Left lung (tissue), 10 donors: ENCODE results near the gene ATN1. TPM values are rescaled to one million over a fixed set of nuclear protein-coding genes. Genes with fewer than 3 reads are reported as not detected.

Experiments used
- ATAC-seq: fragments of 200-7000 bp; cut with Tn5 transposase; one replicate; pipeline ENCODE4 v1.9.1; 2020; ENCODE audit warnings: moderate library complexity
- DNase-seq, 4 donors: peaks; one replicate each; pipeline ENCODE4 v3.0.0-alpha.2; 2013 to 2020
- H3K27ac ChIP-seq, 2 donors: fragments of 200-600 bp; sonication (generic) in 1 of 2; one replicate each; pipeline versions ENCODE4 v1.5.0 to v1.8.0; 2020 to 2021
- H3K27me3 ChIP-seq, 2 donors: fragments of 200-600 bp; sonication (generic) in 1 of 2; one replicate each; pipeline versions ENCODE4 v1.5.0 to v1.8.0; 2020 to 2021
- H3K36me3 ChIP-seq, 2 donors: fragments of 200-600 bp; sonication (generic) in 1 of 2; one replicate each; pipeline versions ENCODE4 v1.5.0 to v1.8.0; 2020 to 2021
- H3K4me1 ChIP-seq, 2 donors: fragments of 200-600 bp; one replicate each; pipeline ENCODE4 v1.8.0; 2021
- H3K4me3 ChIP-seq, 2 donors: fragments of 200-600 bp; sonication (generic) in 1 of 2; one replicate each; pipeline versions ENCODE4 v1.5.0 to v1.8.0; 2020 to 2021; ENCODE audit warnings: mild to moderate bottlenecking in 1 of 2
- H3K9me3 ChIP-seq, 2 donors: fragments of 200-600 bp; sonication (generic) in 1 of 2; one replicate each; pipeline versions ENCODE4 v1.5.0 to v1.8.0; 2020 to 2021
- intact Hi-C, 2 donors: fragments of 100-400 bp; cut with DNase I; formaldehyde crosslinking; loops; one replicate each; pipeline versions ENCODE4 v1.11.2 to v1.14.2; 2022
- polyA plus RNA-seq, 6 donors: library from polyadenylated mRNA; unstranded; fragments of 120-200 nt; gene quantifications; one replicate each; pipeline ENCODE4 v1.2.1, GENCODE V29; 2013; ENCODE audit not compliant: insufficient read length in 6 of 6
- total RNA-seq, 2 donors: library from RNA; stranded (reverse); fragmentation: NEBNext Ultra II Directional; extraction: Animal tissue kit (Norgen Biotek cat#: 25700); gene quantifications; one replicate each; pipeline ENCODE4 v1.2.1, GENCODE V29; 2021
- TF ChIP-seq, protein P1 (sequence below), 2 donors: fragments of 200-600 bp; sonication (generic) in 1 of 2; IDR thresholded peaks; one replicate each; pipeline versions ENCODE4 v1.5.0 to v1.8.0; 2021; ENCODE audit warnings: antibody characterized with exemption in 2 of 2
- donor health status: DM: no; HTN: yes; CAD: no.
- donor health status: DM: no; HTN: no; CAD: no.

The ATN1 gene
- total and polyA plus RNA-seq, 8 donors: 94.9 to 134 (median 110) TPM

DNA sequence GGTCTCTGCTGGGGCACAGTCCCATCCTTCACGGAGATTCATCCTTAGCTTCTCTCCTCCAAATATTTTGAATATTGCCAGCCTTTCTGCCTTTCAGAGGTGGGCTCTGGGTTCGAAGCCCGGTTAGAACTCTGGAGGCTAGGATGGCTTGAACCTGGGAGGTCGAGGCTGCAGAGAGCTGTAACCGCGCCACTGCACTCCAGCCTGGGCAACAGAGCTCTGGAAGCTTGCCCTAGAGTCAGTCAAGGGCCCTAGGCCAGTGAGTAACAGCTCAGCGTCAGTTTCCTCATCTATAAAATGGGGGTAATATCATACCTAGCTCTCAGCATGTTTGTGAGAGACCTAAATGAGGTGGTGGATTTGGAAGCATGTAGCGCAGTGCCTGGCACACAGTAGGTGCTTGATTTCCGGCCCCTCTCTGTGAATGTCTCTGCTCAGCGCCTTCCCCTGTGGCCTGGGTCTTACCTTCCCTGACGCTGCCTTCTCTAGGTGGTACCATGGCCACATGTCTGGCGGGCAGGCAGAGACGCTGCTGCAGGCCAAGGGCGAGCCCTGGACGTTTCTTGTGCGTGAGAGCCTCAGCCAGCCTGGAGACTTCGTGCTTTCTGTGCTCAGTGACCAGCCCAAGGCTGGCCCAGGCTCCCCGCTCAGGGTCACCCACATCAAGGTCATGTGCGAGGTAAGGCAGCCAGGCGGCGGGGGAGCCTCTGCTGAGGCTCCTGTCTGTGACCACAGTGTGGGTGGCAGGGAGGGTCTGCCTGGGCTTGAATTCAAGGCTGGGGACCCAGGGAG is 26.8 kb downstream of the ATN1 start:
- DNase-seq (peak in 1 of 4 donors; percentile 31), ATAC-seq (no peak)
- Histone ChIP-seq H3K36me3 (peaks cover 0 to 50% of the 10 kb centered on the region in 2 donors), H3K4me3 (peak overlapping the region in 1 of 2 donors; percentile 69), H3K9me3 (no peaks in the 10 kb centered on the region), H3K27ac (peak overlapping the region; percentile 26 to 93), H3K4me1 (peaks cover 5 to 74% of the 10 kb centered on the region in 2 donors), H3K27me3 (no peaks in the 10 kb centered on the region)
- intact Hi-C loops: loop anchor here in 1 of 2 donors (10.0 kb wide), 1 partner anchor 160 kb away; no protein-coding TSS in a partner anchor
- TF ChIP-seq, protein P1, sequence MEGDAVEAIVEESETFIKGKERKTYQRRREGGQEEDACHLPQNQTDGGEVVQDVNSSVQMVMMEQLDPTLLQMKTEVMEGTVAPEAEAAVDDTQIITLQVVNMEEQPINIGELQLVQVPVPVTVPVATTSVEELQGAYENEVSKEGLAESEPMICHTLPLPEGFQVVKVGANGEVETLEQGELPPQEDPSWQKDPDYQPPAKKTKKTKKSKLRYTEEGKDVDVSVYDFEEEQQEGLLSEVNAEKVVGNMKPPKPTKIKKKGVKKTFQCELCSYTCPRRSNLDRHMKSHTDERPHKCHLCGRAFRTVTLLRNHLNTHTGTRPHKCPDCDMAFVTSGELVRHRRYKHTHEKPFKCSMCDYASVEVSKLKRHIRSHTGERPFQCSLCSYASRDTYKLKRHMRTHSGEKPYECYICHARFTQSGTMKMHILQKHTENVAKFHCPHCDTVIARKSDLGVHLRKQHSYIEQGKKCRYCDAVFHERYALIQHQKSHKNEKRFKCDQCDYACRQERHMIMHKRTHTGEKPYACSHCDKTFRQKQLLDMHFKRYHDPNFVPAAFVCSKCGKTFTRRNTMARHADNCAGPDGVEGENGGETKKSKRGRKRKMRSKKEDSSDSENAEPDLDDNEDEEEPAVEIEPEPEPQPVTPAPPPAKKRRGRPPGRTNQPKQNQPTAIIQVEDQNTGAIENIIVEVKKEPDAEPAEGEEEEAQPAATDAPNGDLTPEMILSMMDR (IDR thresholded peaks at IDR 0.05): no peak

DNA sequence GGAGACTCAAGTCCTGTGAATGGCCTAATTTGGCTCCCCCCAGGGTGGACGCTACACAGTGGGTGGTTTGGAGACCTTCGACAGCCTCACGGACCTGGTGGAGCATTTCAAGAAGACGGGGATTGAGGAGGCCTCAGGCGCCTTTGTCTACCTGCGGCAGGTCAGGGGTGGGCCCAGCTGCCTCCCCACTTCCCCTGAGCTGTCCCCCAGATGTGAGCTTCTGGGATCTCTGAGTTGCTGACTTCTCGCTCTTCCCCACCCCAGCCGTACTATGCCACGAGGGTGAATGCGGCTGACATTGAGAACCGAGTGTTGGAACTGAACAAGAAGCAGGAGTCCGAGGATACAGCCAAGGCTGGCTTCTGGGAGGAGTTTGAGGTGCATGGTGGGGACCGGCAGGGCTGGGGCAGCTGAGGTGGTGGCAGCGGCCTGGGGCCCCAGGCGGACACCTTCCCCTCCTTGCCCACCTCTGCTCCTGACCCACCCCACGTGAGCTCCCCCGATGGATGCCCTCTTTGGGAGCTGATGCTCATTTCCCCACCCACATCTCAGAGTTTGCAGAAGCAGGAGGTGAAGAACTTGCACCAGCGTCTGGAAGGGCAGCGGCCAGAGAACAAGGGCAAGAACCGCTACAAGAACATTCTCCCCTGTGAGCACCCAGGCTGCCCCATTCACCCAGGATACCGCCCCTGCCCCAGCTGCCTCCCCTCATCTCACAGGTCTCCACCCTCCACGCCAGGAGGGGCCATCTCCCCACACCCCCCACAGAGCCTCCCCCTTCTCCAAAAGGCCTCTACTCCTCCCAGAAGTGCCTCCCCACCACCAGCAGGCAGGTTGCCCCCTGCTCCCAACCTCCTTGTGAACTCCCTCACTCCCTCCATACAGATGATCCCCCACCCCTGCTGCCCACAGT is 27.6 kb downstream of the ATN1 start:
- intact Hi-C loops: loop anchor here in 1 of 2 donors (10.0 kb wide), 1 partner anchor 159 kb away; no protein-coding TSS in a partner anchor
- H3K4me3 ChIP-seq: peak overlapping the region in 1 of 2 donors; percentile 69
- H3K36me3 ChIP-seq: peaks cover 0 to 58% of the 10 kb centered on the region in 2 donors
- DNase-seq (peak in 2 of 4 donors; percentile 30 to 41), ATAC-seq (no peak)
- no peaks in the 10 kb centered on the region for H3K27me3 ChIP-seq
- no peaks in the 10 kb centered on the region for H3K9me3 ChIP-seq
- peak overlapping the region in 1 of 2 donors; percentile 93 for H3K27ac ChIP-seq
- TF ChIP-seq, protein P1 (IDR thresholded peaks at IDR 0.05): no peak
- H3K4me1 ChIP-seq: peaks cover 12 to 78% of the 10 kb centered on the region in 2 donors

DNA sequence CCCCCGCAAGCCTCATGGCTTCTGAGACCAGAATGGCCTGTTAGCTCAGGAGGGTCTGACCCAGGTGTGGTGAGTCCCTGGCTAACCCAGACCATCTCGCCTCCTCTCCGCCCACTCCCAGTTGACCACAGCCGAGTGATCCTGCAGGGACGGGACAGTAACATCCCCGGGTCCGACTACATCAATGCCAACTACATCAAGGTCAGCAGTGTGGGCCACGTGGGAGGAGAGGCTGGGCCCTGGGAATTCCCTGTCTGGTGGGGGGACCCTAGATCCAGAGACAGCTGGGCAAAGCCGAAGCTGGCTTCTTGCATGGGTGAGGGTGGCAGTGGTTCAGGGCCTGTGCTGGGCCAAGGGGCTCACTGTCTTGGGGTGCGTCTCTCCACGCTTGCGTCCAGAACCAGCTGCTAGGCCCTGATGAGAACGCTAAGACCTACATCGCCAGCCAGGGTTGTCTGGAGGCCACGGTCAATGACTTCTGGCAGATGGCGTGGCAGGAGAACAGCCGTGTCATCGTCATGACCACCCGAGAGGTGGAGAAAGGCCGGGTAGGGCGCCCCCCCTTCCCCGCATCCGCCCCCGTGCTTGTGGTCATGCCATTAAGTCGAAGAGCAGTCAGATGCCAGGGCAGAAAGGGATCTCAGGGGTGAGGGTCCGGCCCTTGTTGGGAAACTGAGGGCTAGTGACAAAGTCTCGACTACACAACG is 28.4 kb downstream of the ATN1 start:
- ATAC-seq (no peak), DNase-seq (no peak)
- Histone ChIP-seq H3K27ac (peak overlapping the region in 1 of 2 donors; percentile 93), H3K27me3 (no peaks in the 10 kb centered on the region), H3K4me1 (peaks cover 19 to 79% of the 10 kb centered on the region in 2 donors), H3K4me3 (peak overlapping the region in 1 of 2 donors; percentile 69), H3K9me3 (no peaks in the 10 kb centered on the region), H3K36me3 (peaks cover 0 to 66% of the 10 kb centered on the region in 2 donors)
- TF ChIP-seq, protein P1 (IDR thresholded peaks at IDR 0.05): no peak
- intact Hi-C loops: loop anchor here in 1 of 2 donors (10.0 kb wide), 1 partner anchor 159 kb away; no protein-coding TSS in a partner anchor

DNA sequence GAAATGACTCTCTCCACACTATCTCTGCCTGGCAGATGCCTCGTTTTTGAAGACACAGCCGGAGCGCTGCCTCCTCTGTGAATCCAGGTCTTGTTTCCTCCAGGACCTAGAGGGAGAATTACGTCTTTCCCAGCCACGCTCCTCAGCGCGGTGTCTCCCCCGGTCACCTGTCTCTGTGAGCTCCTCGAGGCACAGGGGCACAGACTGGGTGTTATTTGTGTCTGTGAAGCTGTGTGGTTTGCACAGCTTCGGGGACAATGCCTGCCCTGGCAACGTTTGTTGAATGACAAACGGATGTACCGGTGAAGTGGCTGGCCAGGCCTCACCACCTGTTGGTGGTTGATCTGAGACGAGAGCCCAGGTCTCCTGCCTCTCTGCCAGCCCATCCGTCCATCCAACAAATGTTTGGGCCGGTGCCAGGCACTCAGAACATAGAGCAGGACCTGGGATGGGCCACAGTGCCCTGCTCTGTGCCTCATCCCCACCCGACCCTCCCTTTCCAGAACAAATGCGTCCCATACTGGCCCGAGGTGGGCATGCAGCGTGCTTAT is 29.5 kb downstream of the ATN1 start:
- TF ChIP-seq, protein P1 (IDR thresholded peaks at IDR 0.05): no peak
- intact Hi-C loops: loop anchor here in 1 of 2 donors (10.0 kb wide), 1 partner anchor 158 kb away; no protein-coding TSS in a partner anchor
- H3K27ac ChIP-seq: peak overlapping the region in 1 of 2 donors; percentile 93
- peaks cover 0 to 68% of the 10 kb centered on the region in 2 donors for H3K36me3 ChIP-seq
- DNase-seq: peak in 1 of 4 donors; percentile 55
- H3K9me3 ChIP-seq: no peaks in the 10 kb centered on the region
- H3K4me1 ChIP-seq: peaks cover 28 to 89% of the 10 kb centered on the region in 2 donors
- H3K4me3 ChIP-seq: no peak overlapping the region
- no peaks in the 10 kb centered on the region for H3K27me3 ChIP-seq
- ATAC-seq: no peak
